Pulmonary artery endothelial cell (primary cell): ENCODE results near the gene SCN3A. TPM values are rescaled to one million over a fixed set of nuclear protein-coding genes. Genes with fewer than 3 reads are reported as not detected.
A peak's percentile ranks its signal among the peaks of the same experiment; 100 is the strongest.

Experiments
- DNase-seq: peaks from one replicate; pipeline ENCODE4 v3.0.0-alpha.2; 2011; ENCODE audit warnings: low read depth, low spot score
- total RNA-seq: library from RNA; depleted of rRNA; stranded (reverse); fragments of >200 nt; gene quantifications from 2 replicates; pipeline ENCODE4 v1.2.3, GENCODE V29; 2014

SCN3A gene
- total RNA-seq: under 0.01 TPM in 1 of 2 replicates, not detected in the other

DNA sequence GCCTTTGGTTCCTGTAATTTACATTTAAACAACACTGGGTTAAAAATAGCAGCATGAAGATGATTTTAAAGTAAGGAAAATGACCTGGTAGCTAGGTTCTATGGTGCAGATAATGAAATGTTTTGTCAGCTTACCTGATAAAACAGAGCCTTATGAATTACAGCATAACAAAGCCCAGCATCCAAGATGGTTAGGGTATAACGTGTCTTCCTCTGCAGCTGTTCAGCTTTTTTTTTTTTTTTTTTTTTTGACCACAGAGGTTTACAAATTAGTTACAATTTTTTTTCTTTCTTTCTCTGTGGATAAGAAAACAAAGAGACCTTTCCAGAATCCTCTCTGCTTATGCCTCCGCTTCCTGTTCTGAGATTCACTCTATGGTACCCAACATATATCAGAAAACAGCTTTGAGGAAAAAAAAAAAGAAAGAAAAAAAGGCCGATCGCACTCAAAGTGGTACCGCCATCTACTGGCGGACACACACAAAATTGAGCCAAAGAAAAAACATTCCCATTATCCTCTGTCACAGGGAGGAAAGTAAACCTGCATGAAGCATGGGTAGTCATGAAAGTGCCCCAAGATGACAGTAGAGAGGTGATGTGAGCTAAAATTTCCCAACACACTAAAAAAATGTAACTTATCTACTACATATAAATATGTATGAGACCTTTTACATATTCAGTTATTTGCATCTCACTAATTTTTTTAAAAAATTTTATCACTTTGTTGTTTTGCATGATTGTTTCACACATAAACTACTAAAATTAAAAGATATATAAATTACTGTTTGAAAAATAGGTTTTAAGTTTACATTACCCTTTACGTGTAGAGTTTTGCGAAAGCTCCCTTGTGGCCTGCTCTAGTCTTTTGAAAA is at the start of gene SCN3A:
TSS of gene SCN3A (minus strand) at position 362 of the 871 bp plus-strand sequence. CDS start 27,656 bp downstream, outside the sequence.
- DNase-seq: no peak

DNA sequence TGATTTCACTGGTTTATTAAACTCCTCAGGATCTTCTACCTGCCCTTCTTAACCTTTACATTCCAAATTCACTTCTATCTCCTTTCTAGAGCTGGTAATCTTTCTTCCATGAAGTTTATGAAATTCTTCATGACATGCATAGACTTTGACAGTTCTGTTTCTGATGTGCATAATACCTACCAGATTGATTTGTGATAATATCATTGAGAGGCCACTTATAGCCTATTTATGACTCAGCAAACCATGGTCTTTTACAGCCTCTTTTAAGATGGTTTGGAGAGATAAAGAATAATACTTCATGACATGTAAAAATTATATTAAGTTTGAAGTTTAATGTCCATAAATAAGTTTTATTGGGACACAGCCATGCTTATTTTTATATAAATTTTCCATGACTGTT is 49.3 kb upstream of the SCN3A start:
- no peak for DNase-seq

DNA sequence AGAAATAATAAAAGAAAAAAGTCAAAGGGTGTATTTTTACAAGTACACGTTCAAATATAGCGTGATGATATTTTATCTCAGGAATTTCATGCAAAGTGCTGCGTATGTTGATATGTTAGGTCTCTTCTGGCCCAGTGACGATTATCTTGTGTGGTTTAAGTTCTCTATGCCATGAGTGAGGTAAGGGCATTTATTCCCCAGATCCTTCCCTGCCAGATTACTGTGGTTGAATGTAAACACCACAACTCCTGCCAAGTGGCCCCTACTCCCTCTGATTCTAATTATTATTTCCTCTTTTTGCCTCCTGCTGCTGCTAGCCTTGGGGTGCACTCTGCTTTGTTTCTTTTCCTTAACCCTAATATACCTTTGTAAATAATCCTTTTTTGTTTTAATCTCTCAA is 47.5 kb upstream of the SCN3A start:
- DNase-seq: no peak

DNA sequence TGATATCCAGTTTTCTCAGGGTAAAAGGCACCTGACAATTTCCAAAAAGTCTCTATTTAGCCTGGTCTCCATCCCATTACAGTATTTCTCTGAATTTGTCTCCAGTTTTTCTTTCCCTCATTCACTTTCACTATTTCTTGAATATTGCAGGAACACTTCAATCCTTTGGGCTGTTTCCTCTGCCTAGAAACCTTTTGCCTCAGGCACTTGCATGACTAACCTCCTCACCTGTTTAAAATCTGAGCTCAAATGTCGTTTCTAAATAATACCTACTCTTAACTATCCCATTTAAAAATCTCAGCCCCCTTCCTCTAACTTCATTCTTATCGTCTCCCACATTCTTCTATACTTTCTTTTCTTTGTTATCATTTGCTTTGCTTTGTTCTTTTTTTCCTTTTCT is 44.4 kb upstream of the SCN3A start:
- DNase-seq: no peak

DNA sequence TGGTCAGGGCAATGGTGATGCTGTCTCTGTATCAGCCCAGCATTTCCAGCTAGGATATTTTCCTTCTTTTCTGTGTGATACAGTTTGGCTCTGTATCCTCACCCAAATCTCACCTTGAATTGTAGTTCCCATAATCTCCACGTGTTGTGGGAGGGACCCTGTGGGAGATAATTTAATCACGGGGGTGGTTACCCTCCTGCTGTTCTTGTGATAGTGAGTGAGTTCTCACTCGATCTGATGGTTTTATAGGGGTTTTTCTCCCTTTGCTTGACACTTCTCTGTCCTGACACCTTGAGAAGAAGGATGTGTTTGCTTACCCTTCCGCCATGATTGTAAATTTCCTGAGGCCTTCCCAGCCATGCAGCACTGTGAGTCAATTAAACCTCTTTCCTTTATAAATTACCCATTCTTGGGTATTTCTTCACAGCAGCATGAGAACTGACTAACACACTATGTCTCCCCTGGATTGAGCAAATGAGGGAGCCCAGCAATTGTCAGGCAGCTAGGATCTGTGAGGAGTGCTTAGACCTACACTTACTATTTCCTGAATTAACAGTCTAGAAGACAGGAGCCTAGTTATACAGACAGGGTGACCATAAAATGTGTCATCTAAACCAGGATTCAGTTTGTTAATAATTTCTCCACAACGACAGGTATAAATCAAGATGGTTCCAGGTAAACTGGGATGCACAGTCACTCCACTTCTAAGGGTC is 41.4 kb upstream of the SCN3A start:
- DNase-seq: no peak

DNA sequence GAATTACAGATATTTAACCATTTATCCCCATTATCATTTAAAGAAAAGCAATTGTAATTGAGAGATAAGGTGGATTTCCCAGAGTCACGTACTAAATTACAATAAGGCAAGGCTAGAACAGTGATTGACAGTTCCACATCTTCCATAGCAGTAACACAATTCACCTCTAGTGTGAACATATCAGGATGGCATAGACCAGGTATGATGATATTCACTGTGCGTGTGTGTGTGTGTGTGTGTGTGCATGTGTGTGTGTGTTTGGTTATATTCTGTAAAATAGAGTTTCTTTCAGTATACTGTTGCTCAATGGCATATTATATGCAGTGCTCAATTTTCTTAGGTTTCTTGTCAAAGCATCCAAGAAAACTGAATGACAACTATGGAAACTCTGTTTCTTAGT is 37.1 kb upstream of the SCN3A start:
- no peak for DNase-seq

DNA sequence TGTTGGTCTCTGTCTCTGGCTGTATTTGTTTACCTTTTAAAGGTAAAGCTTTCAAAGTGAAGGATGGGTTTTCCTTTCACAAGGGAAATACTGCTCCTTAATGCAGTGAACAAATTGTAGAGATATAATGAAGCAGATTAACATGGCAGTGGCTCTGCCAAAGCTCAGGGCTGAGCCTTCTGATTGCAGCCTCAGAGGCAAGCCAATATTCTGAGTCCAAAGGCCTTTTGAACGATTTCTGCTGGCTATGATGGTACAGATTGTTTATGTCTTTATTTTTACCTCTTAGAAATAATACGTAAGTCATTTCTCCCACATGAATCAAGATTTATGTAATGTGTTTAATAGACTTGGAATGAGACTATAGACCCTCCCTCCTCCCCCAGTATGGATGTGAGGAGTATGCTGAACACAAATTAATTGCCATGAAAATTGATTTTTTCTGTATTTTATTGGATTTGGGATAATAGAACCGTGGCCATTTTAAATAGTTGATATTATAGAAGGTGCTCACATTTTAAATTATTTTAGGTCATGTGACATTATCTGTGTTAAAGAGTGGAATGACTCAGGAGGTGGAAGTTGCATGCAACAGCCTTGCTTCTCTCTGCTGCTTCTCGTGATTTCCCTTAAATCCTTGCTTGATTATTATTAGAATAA is 36.1 kb upstream of the SCN3A start:
- no peak for DNase-seq

DNA sequence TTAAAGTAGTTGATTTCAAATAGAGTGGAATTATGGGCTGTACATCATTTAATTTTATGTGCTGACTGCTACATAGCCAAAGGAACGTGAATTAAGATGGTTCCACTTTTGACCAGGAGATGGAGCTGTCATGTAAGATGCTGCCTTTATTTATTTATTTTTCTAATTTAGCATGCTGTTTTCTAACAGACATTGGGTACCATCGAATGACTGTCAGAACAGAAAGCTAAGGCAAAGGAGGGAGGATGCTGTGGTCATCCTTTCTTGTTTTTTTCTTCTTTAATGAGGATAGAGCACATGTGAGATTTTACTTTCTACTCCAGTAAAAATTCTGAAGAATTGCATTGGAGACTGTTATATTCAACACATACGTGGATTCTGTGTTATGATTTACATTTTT is 35.4 kb upstream of the SCN3A start, which contains the start of gene SCN2A:
TSS of gene SCN2A (plus strand) at position 185 of the 400 bp plus-strand sequence. CDS start 56,410 bp downstream, outside the sequence.
- DNase-seq: peak; percentile 15

DNA sequence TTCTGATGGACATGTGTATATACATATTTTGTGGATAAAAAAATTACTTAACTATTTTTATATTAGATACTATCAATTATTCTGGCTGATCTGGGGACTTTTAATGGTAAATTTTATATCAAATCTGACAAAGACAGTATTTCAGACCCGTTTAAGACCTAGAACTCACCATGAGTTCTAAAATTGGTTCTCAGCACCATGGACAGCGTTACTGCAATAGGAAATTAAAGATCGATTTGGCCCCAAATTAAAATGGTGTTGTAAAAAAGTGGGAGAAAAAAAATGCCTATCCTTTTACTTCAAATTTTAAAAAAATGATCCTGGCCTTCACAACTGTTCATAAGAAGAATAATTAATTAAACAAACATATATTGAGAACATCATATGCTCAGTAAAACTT is 34.4 kb upstream of the SCN3A start:
- DNase-seq: no peak

DNA sequence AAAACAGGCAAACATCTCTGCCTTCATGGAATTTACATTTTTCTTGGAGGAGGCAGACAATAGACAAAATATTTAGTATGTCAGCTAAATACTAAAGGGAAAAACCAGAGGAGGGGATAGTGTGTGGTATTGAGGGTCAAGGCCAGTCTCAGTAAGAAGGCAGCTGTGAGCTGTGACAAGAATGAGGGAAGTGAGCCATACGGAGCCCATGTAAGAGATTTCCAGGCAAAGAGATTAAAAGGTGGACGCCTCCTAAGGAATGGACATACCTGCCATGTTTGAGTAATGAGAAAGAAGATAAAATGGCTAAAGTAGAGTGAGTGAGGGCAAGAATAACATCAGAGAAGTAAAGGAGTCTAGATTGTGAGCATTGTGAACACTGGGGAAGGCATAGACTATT is 33.2 kb upstream of the SCN3A start:
- no peak for DNase-seq

DNA sequence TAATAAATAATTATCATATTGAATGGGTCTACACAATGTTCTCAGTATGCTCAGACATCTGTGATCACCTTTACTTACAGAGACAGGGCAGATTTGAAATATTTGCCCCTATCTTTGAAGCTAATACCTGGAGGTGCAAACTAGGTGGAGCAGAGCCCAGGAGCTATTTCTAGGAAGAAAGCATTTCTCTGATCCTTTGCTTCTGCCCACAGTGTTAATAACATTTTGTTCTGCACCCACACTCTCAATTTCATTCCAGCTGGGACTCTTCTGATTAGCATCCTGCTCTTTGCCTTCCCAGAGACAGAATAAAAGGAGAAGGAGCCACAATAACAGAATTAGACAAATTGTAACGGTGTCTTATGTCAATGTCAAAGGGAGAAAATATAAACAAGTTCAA is 23.7 kb upstream of the SCN3A start:
- no peak for DNase-seq

DNA sequence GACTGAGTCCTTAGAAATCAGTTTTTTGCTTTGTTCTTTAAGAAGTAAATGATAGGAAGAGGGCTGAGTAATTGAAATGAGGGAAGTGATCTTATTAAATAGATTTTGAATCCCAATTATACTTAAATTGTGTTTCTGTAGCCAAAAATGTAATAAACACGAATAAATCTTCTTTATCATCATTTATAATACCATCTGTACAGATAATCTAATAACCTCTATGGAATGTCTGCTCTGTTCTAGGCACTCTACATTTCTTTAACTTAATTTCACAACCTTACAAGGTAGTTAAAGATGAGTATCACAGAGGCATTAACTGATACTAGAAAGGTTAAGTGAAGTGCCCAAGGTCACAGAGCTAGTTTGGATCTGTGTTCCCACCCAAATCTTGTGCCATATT is 21.1 kb upstream of the SCN3A start:
- DNase-seq: no peak

DNA sequence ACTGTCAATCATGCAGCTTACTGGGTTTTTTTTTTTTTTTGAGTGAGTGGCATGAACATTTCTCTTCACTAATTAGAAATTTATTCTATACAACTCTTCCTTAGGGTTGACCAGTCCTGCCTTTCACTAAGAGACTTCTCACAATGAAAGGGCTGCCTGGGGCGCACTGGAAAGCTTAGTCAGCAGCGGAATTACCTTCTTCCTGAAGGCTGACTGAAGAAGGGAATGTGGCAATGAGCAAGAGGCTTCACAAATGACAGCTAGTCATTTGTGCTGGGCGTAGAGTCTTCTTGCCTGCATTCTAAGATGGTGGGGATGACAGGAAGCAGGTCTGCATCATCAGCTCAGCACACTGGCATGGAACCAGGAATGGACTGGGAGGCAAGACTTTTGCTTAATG is 15.6 kb upstream of the SCN3A start:
- no peak for DNase-seq

DNA sequence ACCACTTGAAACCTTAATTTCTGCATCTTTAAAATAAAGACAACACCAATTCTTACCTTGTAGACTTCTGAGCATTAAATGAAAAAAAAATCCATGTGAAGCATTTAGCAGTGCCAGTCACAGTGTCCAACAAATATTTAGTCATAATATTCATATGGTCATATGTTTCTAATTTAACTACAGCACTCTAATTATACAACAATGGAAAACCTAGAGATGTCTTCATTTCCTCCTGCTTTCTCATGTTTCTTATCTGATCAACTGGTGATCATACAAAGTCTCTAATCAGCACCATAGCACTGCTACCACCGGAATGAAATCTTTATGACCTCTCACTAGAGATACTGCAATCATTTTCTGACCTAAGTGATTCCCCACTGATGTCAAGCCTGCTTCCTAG is 10.2 kb upstream of the SCN3A start:
- DNase-seq: no peak

DNA sequence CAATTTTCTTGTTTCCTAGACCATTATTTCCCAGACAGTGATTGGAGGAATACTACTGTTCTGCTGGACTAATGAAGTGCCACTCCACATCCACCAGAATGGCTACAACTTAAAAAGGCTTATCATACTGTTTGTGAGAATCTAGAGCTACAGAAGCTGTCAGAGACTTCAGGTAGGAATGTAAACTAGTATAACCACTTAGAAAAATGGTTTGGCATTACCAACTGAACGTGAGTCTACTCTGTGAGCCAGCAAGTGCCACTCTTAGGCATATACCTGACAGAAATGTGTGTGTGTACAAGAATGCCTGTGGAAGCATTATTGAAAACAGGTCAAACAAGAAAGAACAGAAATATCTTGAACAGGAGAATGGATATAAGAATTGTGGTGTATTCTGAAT is 4.2 kb upstream of the SCN3A start:
- no peak for DNase-seq

DNA sequence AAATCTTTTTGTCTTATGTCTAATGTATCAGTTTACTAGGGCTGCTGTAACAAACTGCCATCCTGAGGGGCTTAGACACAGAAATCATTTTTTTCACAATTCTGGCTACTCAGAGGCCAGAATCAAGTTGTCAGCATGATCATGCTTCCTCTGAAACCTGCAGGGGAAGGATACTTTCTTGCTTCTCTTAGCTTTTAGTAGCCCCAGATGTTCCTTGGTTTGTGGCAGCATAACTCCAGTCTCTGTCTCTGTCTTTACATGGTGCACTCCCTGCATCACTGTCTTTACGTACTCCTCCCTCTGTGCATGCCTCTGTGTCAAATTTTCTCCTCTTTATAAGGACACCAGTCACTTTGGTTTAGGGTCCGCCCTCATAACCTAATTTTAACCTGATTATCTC is 2.0 kb upstream of the SCN3A start:
- DNase-seq: no peak

DNA sequence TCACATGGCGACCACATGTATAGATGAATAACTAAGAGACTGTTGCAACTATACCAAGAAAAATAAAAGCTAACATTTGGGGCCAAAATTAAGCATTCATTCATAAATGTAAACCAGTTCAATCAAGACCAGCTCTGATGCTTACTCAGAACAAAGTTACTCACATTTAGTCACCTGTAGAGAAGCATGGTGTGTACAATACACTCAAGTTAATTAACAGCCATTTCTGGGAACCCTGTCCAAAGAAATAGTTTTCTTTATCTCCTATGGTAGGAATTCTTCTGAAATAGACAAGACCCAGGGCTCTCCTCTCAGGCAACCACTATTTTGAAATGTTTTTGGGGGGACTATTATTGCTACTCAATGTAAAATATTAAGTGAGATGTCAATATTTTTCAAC is 1.6 kb downstream of the SCN3A start:
- no peak for DNase-seq

DNA sequence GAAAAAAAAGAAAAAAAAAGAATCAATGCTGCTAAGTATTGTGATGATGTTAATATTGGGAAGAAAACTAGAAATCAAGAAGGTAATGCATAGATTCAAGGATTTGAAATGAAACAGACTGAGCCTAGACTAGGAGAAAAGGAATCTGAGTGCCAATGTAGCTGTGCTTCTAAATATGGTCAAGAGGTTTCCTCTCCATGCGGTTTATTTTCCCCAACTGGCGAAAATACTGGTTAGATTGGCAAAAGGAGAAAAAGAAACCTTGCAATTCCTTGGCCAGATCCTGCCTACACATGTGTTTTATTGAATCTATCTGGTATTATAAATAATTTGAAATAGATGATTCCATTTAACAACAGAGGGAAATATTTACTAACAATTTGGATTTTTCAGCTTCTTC is 5.7 kb downstream of the SCN3A start:
- DNase-seq: no peak

DNA sequence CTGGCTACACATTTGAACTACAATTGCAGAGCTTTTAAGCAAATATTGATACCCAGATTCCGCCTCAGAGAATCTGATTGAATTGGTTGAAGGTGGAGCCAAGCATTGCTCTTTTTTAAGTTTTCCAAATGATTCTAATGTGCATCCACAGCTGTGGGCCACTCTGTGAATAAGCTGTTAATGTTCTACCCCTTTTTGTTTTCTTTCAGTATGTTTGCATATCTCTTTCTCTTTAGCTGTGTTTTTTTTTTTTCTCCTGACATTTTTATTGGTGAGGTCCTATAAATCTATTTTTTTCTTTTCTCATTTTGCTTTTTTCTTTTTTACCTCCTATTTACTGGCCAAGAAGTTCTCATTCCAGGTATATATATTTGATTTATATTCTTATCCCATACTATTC is 6.5 kb downstream of the SCN3A start:
- DNase-seq: no peak

DNA sequence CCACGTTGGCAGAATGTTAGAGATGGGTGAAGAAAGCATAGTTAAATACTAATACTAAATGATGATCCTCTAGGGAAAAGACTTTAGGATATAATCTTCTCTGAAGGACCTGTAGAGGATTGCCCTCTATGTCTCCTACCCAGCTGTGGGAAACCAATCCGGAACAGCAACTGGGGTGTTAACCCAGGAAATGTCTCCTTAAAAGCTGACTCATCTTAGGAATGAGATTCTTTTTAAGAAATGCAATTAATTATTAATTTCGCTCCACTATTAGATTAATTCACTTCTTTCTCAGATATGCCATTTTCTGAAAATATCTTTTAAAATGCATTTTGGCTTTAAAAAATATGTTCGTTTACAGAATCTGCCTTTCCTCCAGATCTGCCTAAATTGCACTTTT is 7.4 kb downstream of the SCN3A start:
- no peak for DNase-seq

DNA sequence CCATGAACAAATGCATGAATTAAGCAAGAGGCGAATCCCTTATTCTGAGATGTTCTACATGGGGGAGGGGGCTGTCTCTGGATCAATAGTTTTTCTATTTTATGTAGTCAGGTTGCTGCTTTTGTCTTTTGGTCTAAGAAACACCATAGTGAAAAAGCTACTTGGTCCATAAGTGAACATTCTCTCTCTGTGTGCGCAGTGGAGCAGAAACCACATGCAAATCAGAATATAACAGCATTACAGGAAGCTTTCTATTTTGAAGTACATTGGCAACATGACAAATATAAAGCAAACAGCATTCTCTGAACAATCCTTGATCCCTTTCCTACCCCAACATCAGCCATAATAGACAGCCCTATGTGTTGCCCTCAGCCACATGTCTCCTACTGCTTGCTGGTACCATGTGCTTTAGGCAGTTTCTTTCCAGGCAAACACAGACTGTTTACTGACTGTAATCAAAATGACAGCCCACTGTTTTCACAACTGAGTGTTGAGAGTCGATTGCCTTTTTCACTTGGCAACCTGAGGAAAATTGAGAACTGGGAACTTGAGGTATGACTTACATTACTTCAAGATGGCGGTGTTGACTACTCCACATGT is 10.6 kb downstream of the SCN3A start:
- DNase-seq: no peak

DNA sequence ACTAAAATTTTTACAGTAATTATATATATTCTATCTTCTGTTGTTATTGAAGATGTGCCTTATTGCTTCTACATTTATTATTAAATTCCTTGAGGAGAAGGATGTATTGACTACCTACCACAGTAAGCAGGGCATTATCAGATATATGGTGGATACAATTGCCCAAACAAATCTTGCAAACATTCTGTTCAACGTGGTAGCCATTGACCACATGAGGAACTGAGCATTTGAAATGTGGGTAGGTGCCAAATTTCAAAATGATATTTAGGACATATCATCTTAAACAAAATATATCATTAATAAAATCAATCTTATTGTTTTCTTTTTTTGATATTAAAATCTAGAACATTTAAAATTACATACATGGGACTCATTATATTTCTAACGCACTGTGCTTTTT is 11.1 kb downstream of the SCN3A start:
- no peak for DNase-seq
